NCI-H526 (cell line): ENCODE data around the gene SIPA1L3.
A peak's percentile ranks its signal among the peaks of the same experiment; 100 is the strongest.

Experiments used
- DNase-seq, 2 experiments: peaks; one replicate each; lab custom pipeline; 2025; lab: John Stamatoyannopoulos, UW

SIPA1L3 gene

GRCh38 chr19:38149661-38150061 lies 242.7 kb downstream of the SIPA1L3 start:
- DNase-seq = no peak

- DNase-seq = no peak
These were observed 244.2 kb downstream of the SIPA1L3 start for GRCh38 chr19:38151242-38151641.

- DNase-seq = no peak
These were observed 245.7 kb downstream of the SIPA1L3 start for GRCh38 chr19:38152461-38153379.

GRCh38 chr19:38155453-38155852 lies 248.4 kb downstream of the SIPA1L3 start:
- peak in 1 of 2 experiments; percentile 22 for DNase-seq

- DNase-seq = no peak
These were observed 251.7 kb downstream of the SIPA1L3 start for GRCh38 chr19:38158730-38159129.

GRCh38 chr19:38162094-38162493 lies 255.1 kb downstream of the SIPA1L3 start:
- no peak for DNase-seq

- DNase-seq = no peak
These were observed 255.6 kb downstream of the SIPA1L3 start for GRCh38 chr19:38162632-38163031.

- no peak for DNase-seq
These were observed 256.6 kb downstream of the SIPA1L3 start for GRCh38 chr19:38163419-38164290.

GRCh38 chr19:38164526-38164925 lies 257.5 kb downstream of the SIPA1L3 start:
- no peak for DNase-seq

- DNase-seq = no peak
These were observed 258.3 kb downstream of the SIPA1L3 start for GRCh38 chr19:38165335-38165734.

- peak; percentile 7 to 58 for DNase-seq
These were observed 261.6 kb downstream of the SIPA1L3 start for GRCh38 chr19:38168637-38169036.

- DNase-seq = no peak
These were observed 263.3 kb downstream of the SIPA1L3 start for GRCh38 chr19:38170334-38170733.

GRCh38 chr19:38172001-38172400 lies 265.0 kb downstream of the SIPA1L3 start:
- no peak for DNase-seq

- no peak for DNase-seq
These were observed 266.5 kb downstream of the SIPA1L3 start for GRCh38 chr19:38173291-38174041.

- DNase-seq = no peak
These were observed 268.4 kb downstream of the SIPA1L3 start for GRCh38 chr19:38175422-38175821.

- DNase-seq = no peak
These were observed 273.1 kb downstream of the SIPA1L3 start for GRCh38 chr19:38180071-38180470.

- DNase-seq = no peak
These were observed 275.7 kb downstream of the SIPA1L3 start for GRCh38 chr19:38182536-38183210.

- no peak for DNase-seq
These were observed 276.4 kb downstream of the SIPA1L3 start for GRCh38 chr19:38183251-38183897.

GRCh38 chr19:38184815-38185214 lies 277.8 kb downstream of the SIPA1L3 start:
- DNase-seq = no peak

- no peak for DNase-seq
These were observed 278.6 kb downstream of the SIPA1L3 start for GRCh38 chr19:38185562-38185961.

- DNase-seq = no peak
These were observed 283.1 kb downstream of the SIPA1L3 start for GRCh38 chr19:38190061-38190460.
